ENCODE measurements around the gene IGFBP3.

Gene IGFBP3

DNA sequence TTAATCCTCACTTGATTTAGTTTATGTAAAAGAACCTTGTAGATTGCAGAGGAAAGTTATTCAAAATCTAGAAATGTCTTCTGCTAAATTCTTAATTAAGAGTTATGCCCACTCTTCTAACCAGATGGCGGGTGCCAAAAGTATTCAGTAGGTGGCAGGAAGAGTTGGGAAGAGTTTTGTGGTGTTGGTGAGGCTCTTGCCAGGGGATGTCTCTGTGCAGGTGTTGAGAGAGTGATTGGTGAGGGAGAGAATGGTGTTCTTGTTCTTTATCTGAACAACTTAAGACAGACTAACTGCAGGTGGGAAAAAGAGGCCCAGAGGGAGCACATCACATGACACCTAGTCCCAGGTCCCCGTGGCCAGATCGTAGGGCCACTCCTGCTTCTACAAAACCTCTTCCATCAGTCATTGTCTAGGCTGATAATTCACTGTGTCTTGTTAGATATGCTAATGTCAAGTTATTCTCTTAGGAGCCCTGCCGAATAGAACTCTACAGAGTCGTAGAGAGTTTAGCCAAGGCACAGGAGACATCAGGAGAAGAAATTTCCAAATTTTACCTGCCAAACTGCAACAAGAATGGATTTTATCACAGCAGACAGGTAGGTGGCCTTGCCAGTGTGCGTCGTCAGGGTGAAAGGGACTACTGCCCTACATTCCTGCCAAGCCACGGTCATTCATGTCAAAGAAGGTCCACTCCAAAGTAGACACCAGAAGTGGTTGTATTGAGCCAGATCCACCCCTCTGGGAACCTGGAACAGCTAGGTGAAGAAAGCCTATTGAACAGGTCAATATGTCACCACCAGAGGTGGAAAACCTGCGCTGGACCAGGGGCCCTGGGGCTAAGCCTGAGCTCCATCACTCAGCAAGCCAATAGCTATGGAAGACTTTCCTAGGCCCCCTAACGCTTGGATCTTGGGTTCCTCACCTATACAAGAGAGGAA lies 29.3 kb downstream of the IGFBP3 start:
- no peak for ATAC-seq

DNA sequence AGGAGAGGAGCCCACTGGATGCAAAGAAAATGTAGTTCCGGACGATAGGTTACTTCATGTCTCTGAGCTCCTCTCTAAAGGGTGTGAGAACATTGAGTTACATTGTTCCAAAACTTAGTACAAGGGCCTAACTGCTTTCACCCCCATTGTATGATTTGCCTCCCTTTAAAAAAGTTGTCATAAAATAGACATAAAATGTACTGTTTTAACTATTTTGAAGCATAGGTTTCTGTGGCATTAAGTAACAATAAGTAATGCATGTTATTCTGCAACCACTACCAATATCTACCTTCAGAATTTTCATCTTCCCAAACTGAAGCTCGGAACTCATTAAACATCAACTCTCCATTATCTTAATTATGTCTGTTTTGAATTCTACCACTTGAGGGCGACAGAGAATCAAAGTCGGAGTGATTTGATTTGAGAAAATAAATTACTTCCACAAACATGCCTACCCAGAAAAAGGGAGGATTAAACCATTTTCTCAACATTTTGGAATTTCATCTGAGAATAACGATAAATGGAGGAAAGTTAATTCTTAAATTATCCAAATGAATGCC lies 30.1 kb downstream of the IGFBP3 start:
- ATAC-seq, result no peak

DNA sequence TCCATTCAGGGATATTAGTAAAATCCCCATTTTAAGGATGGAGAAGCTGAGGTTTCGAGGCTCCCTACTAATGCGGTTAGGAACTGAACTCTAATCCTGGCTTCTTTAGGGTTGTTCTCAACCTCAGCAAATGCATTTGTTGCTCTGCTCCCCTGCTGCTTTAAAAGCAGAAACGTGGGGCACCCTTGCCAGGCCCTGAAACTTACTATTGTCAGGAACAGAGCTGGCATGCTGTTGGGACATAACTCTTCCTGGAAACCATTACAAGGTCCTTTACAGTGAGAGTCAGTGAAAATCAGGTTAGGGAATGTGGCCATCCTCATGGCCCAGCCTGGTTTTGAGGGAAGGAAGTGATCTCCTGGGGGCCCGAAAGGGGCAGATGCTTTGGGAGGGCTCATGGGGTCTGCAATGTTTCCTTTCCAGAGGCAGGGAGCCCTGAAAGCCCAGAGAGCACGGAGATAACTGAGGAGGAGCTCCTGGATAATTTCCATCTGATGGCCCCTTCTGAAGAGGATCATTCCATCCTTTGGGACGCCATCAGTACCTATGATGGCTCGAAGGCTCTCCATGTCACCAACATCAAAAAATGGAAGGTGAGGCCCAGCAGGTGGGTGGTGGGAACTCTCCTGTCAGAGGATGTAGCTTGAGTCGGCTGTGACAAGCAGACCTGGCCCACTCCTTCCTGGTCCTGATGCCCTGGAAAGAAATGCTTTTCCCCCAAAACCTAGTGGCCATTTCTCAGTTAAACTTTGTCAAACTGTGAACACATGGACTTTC lies 30.8 kb downstream of the IGFBP3 start:
- ATAC-seq, result no peak

DNA sequence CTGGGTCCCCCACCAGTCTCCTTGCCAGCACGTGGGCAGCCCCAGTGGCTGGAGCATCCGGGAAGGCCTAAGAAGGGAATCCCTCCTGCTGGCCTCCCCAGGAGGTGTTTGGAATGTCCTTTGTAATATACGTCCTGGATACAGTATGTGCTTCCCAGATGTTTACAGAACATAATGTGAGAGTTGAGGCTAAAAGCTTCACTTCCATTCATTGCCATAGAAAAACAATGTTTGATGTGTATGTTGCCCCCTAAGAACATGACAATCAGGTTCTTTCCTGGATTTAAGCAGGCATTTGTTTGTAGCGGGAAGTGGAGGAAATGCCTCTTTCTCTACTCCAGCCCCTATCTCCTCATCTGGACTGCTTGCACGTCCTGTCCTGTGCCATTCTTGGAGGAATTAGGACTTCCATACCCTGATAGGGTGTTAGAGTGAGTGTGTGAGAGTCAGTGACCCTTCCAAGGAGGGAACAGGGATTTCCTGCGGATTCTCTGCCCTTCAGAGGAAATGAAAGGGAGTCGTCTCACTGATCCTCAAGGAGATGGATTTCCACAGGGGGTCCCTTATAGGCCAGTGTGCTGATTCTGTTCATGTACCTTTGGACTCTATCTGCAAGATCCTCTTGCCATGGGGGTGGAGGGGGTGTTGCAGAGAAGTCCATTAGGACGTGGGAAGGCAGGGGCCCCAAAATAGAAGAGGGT lies 31.6 kb downstream of the IGFBP3 start:
- no peak for ATAC-seq

DNA sequence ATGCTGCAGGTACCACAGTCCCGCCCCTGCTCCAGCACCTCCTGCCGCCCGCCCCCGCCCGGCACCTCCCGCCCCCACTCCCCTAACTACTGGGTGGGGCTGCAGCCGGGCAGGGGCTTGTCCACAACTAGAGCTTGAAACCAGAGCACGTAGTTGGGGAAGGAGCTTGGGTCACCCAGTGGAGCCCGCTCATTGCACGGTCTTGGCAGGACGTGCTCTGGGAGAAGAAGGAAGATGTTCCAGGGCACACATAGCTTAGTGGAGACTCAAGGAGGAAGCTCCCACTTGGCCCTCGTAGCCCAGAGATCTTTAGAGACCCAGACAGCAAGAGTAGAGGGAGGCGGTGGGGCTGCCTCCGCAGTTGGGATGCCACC lies 32.1 kb downstream of the IGFBP3 start:
- no peak for ATAC-seq

DNA sequence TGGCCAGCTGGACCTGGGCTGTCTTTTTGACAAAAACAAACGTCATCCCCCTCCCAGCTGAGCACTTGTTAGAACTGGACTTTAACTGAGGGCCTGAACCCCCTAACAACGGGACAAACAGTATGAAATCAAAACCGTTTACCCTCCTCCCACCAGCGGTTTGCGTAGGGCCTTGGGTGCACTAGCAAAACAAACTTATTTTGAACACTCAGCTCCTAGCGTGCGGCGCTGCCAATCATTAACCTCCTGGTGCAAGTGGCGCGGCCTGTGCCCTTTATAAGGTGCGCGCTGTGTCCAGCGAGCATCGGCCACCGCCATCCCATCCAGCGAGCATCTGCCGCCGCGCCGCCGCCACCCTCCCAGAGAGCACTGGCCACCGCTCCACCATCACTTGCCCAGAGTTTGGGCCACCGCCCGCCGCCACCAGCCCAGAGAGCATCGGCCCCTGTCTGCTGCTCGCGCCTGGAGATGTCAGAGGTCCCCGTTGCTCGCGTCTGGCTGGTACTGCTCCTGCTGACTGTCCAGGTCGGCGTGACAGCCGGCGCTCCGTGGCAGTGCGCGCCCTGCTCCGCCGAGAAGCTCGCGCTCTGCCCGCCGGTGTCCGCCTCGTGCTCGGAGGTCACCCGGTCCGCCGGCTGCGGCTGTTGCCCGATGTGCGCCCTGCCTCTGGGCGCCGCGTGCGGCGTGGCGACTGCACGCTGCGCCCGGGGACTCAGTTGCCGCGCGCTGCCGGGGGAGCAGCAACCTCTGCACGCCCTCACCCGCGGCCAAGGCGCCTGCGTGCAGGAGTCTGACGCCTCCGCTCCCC lies 32.7 kb downstream of the IGFBP3 start, which contains the start of gene IGFBP1:
Gene IGFBP1, plus strand, starts transcription at position 304 of the 808 bp plus-strand sequence. Its CDS starts 165 bp downstream, at position 469.
- ATAC-seq, result no peak

DNA sequence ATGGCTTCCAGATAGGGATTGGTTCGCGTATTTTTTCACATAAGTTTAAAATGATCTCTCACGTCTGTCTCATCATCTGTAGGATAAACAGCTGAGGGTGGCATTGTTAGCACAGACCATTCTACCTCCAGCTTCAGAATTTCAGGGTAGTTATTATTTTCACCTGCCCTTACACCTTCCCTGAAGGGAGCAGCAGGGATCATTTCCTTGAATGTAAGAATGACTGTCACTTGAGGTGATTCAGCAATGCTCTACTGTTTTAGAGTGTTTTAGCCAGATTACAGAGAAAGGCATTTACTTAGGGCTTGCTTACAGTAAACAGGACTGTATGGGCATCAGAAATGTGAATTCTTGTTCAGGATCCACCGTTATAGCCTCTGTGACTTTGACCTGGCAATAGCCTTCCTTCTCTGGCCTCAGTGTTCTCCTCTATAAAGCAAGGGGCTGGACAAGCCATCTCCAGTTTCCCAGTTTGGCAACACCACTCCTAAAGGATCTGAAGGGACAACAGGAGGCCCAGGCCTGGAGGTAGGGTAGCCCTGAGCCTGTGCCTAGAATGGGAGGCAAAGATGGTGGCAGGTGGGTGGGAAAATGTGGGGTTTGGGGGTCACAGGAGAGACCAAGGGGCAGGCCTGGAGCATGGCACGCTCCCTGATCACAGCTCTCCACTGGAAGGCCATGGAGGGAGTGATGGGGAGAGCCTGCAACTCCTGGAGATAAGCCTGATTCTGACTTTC lies 34.0 kb downstream of the IGFBP3 start:
- no peak for ATAC-seq

DNA sequence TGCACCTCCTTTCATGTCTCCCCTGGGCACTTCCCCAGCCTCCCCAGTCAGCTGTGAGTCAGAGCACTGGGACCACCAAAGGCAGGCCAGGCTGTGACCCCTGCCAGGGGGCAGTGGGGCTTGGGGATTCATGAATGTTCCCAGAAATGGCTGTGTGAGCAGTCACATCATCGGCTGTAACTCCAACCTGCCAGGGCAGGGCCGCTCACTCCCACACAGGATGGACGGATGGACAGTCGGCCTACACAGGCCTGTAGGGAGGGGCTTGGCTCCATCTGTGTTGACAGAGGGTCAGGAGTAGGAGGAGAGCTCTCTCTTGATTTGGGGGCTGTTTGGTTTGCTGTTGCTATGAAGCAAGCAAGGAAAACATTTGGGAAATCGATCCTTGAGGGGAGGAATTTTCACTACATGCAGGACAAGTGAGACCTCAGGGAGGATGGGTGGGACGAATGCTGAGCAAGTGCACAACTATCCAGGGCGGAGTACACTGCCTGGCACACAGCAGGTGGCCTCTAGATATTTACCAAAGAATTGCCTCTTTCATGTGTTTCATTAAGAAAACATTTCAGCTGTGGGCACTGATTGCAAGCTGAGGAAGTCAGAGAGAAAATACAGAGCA lies 35.7 kb downstream of the IGFBP3 start:
- no peak for ATAC-seq

DNA sequence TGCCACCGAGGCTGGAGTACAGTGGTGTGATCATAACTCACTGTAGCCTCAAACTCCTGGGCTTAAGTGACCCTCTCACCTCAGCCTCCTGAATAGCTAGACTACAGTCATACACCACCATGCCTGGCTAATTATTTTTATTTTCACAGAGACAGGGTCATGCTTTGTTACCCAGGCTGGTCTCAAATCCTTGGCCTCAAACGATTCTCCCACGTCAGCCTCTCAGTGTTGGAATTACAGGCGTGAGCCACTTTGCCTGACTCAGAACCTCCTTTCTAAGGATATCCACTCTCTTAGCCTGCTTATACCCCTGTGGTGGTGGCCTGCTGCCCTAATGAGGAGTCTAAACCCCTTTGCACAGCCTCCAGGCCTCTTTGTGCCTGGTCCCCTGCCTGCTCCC lies 36.9 kb downstream of the IGFBP3 start:
- no peak for ATAC-seq

DNA sequence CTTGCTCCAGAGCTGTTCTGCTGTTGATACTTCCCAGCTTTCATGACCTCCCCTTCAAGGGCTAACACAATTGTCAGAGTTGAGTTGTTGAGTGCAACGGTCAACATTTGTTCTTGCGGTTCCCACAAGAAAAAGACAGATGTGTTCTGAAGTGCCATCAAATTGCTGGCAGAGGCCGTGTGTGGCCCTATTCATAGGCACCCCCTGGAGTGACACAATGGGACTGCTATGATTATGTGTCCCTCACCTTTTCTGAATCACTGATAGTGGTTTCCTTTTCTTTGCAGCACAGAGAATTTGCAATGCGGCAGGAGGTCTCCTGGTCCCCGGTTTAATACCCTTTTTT lies 38.6 kb downstream of the IGFBP3 start:
- no peak for ATAC-seq

DNA sequence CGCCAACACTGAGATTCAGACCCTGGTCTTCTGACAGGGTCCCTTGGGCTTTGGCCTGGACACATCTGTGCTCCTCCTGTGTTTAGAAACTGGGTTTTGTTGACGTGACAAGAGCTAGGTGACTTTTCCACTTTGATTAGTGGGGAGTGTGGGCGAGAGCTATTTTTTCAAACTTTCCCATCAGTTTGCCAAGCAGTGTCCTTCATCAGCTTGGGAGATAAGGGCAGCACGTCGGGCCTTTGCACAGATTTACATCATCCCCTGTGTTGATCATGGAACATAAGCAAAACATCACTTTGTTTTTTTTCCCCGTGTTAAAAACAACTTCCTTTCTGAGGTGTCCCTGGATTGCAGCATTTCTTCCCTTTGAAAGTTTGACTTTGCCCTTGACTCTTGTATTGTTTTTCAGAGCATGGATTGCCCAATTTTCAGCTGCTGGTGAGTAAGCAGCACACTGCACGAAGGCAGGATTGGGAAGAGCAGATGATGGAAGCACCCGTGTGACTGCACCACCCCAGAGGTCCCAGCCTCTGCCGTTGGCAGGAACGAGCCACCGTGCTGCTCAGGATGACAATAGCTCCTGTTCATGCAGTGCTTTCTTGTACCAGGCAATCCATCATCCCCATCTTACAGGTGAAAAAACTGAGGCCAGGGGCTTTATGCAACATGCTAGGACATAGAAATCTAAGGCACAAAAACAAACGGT lies 39.2 kb downstream of the IGFBP3 start:
- ATAC-seq, result no peak

DNA sequence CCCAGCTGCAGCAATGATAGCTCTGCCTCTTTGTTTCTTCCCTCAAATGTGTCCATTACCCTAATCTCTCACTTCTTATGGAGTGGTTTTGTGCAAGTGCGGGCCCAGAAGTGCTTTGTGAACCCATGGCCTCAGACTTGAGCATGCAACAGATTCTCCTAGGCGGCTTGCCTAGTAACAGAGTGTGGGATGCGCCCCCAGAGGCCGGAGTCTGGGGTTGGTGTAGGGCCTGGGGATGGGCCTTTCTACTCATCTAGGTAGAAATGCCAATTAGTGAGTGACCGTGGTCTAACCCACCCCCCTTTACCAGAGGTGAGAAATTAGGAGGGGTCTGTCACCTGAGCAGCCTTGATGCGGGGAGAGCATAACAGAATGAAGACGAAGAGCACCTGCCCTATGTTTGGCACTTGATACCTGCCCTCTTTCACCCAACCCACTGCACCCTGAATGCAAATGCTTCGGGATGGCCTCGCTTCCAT lies 39.8 kb downstream of the IGFBP3 start:
- ATAC-seq, result no peak

DNA sequence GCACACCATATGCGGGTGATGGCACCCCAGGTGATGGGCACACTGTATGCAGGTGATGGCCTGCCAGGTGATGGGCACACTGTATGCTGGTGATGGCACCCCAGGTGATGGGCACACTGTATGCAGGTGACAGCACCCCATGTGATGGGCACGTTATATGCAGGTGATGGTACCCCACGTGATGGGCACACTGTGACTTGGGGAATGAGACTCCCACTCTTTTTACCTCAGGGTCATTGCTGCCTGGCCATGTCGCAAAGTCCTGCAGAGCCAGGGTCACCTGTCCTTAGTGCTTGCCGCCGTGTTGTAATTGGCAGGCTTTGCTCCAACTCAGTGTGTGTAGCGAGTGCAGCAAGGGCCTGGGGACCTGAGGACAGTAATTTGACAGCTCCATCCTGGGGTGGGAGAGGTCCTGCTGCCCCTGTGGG lies 40.6 kb downstream of the IGFBP3 start:
- ATAC-seq, result no peak

DNA sequence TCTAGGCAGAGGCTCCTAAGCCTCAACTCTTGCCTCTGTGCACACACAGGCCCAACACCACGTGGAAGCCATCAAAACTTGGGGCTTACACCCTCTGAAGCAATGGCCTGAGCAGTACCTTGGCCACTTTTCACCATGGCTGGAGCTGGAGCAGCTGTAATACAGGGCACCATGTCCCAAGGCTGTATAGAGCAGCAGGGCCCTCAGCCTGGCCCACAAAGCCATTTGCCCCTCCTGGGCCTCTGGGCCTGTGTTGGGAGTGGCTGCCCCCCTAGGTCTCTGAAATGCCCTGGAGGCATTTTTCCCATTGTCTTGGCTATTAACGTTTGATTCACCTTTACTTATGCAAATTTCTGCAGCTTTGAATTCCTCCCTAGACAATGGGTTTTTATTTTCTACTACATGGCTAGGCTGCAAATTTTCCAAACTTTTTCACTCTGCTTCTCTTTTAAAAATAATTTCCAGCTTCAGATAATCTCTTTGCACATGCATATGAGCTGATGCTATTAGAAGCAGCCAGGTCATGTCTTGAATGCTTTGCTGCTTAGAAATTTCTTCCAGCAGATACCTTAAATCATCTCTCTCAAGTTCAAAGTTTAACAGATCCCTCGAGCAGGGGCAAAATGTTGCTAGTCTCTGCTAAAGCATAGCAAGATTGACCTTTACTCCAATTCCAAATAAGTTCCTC lies 42.5 kb downstream of the IGFBP3 start:
- ATAC-seq, result no peak

DNA sequence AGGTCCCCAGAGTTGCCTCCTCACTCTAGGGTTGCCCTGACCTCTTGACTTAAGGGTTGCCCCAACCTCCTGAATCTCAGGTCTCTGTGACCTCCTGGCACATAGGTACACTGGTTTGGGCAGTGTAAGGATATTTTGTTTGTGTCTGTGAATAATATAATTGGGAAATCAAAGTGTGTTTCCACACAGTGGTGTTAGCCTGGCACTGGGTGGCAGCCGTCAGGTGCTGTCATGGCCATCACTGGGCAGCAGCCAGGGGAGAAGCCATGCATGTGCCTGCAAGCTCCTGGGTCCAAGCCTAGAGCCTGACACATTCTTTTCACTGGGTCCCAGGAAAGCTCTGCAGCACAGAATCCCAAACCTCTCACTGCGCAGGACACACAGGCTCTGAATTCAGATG lies 44.6 kb downstream of the IGFBP3 start:
- no peak for ATAC-seq

DNA sequence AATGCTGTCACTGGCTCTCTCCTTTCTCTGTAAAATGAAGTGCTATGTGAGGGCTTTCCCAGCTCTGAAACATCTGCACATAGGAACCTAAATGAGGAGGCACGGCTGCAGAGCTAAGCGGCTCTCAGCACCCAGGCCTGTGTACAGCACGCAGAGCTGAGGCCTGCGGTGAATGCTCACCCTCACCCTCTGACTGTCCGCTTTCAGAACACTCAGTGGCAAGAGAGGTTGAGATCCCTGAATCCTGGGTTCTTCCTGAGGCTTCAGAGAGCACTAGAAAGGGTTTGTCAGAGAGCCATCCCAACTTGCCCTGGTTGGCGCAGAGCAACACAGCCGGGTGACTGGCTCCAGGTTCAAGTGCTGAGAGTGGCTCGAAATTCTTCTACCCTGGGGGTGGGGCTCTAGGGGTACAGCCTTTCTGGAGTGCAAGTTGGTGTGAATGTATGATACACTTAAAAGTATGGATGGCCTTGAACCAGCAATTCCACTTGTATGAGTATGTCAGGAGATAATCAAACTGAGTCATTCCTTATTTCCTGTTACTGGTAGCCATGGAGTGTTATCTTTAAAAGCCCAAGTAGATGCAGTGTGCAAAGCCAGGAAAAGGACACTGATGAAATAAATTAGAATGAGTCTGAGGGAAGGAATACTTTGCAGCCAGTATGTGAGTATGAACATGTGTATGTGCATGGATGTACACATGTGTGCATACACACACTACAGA lies 46.5 kb downstream of the IGFBP3 start:
- ATAC-seq, result no peak

DNA sequence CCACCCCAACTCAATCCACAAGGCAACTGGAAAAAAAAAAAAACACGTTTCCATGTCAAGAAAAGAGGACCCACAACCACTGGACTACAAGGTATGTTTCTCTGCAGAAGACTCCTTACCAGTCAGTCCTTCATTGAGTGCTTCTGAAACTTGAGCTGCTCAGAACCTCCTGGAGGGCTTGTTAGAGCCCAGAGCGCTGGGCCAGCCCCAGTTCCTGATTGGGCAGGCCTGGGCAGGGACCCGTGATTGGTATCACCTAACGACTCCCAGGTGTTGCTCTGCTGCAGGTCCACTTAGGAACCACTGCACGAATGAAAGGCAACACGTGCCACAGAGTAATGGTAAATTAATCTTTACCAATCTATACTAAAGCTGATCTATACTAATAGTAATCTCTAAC lies 47.7 kb downstream of the IGFBP3 start:
- ATAC-seq, result no peak

DNA sequence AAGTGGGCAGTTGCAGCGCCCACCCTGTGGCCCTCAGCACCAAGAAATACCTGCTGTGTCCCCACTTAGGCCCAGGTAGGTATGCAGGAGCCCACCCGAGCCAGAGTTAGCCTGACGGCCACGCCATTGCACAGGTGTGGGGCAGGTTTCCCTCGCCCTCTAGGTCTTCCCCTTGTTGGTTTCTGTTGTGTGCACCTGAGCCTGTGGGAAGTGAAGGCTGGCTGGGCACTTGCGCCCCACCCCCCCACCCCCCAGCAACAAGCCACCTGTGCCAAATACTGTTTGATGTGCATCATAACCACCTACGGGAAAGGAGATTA lies 48.1 kb downstream of the IGFBP3 start, which contains the start of gene CCDC201:
Gene CCDC201, minus strand, starts transcription at position 48 of the 320 bp plus-strand sequence. CDS start 75 bp downstream, outside the sequence.
- ATAC-seq, result no peak
